Stimulated activated CD4-positive, alpha-beta T cell treated with anti-CD3 and anti-CD28 coated beads, Interleukin-1b, Interleukin-23, amount 100 ng/mL, for 4 hours (primary cell): ENCODE data around the gene TSEN54.

Source experiments
- DNase-seq, 2 donors: peaks; one replicate each; pipeline ENCODE4 v3.0.0-alpha.2; 2020; ENCODE audit warnings: low read depth in 2 of 2

Gene TSEN54

GRCh38 chr17:75488693-75489510 lies 27.4 kb upstream of the TSEN54 start:
- no peak for DNase-seq

GRCh38 chr17:75489511-75489955 lies 26.8 kb upstream of the TSEN54 start:
- DNase-seq, result no peak

- DNase-seq, result no peak
These were observed 26.1 kb upstream of the TSEN54 start for GRCh38 chr17:75490173-75490743.

DNA sequence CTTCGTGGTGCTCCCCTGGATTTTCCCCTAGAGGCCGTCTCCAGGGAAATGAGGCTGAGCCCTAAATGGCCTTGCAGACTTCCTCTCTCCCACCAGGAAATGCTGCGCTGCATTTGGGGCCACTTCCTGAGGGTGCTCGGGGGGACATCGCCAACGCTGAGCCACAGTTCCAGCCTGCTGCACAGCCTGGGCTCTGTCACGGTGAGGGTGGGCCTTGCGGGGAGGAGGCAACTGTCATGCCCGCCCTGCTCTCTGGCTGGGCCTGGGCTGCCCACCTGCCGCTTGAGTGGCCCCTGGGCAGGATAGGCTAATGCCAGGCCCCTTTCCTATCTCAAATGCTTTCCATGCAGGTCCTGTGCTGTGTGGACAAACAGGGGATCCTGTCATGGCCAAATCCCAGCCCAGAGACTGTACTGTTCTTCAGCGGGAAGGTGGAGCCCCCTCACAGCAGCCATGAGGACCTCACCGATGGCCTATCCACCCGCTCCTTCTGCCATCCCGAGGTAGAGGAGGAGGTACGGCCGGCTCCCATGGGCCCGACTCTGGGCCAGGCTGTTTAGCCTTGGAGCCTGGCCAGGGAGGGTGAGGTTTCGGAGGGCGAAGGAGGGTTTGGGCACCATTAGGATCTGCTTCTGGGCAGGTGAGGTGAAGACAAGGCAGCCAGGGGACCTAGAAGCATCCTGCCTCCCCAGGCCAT lies 25.2 kb upstream of the TSEN54 start:
- DNase-seq, result no peak

DNA sequence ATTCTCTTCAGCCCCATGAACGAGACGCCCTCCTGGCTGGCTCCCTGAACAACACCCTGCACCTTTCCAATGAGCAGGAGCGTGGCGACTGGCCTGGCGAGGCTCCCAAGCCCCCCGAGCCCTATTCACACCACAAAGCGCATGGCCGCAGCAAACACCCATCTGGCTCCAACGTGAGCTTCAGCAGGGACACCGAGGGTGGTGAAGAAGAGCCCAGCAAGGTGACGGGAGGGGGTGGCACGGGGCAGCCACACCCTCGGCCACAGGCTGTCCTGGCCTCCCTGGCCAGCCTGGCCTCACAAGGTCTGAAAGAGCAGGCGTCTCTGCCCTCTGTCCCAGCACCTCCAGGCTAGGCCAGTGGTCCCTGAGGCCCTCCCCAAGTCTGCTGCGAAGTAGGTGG lies 24.6 kb upstream of the TSEN54 start:
- no peak for DNase-seq

GRCh38 chr17:75492555-75493168 lies 23.7 kb upstream of the TSEN54 start:
- no peak for DNase-seq

DNA sequence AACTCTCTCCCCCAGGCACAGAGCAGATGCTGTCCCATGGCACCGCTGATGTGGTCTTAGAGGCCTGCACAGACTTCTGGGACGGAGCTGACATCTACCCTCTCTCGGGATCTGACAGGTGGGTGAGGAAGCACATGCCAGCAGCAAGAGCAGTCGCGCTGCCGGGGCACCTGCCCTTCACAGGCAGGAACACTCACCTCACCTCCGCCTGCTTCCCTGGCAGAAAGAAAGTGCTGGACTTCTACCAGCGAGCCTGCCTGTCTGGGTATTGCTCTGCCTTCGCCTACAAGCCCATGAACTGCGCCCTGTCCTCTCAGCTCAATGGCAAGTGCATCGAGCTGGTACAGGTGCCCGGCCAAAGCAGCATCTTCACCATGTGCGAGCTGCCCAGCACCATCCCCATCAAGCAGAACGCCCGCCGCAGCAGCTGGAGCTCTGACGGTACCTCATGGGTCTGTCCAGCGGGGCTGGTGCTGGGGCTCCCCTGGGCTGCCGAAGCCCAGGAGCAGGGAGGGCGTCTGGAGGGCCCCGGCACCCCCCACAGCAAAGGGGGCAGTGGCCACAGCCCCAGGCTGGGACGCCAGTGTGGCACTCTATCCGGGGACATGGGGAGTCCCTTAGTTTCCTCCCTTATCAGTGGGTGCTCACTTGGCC lies 22.7 kb upstream of the TSEN54 start:
- no peak for DNase-seq

DNA sequence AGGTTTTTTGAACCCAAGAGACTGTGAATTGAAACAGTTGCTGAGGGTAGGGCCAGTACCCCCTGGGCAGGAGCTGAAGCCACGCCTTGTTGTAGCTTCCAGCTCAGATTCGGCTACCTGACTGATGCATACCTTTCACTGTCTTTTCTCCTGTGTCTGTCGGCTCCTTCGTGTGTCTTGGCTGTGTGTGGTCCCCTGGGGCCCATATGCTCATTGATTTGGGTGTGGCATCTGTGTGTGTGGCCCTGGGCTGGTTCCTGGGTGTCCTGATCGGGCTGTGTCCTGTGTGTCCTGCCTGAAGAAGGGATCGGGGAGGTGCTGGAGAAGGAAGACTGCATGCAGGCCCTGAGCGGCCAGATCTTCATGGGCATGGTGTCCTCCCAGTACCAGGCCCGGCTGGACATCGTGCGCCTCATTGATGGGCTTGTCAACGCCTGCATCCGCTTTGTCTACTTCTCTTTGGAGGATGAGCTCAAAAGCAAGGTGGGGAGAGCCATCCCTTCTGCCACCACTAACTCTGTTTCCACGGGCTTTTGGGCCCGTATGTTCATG lies 21.9 kb upstream of the TSEN54 start:
- no peak for DNase-seq

GRCh38 chr17:75496005-75496404 lies 20.3 kb upstream of the TSEN54 start:
- no peak for DNase-seq

DNA sequence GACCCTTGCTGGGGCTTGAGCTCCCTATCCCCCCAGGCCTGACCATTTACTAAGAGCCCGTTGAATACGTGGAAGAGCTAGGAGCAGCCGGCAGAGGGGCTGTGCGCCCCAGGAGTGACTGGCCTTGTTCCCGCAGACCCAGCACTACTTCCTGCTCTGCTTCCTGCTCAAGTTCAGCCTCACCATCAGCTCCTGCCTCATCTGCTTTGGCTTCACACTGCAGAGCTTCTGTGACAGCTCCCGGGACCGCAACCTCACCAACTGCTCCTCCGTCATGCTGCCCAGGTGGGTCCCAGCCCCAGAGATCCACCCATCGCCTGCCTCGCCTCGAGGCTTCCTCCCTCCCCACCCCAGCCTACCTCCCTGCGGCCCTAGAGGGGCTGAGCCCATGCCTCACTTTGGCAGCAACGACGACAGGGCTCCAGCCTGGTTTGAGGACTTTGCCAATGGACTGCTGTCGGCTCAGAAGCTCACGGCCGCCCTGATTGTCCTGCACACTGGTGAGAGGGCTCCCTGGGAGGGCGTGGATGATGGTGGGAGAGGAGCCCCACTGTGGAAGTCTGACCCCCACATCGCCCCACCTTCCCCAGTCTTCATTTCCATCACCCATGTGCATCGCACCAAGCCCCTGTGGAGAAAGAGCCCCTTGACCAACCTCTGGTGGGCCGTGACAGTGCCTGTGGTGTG lies 18.1 kb upstream of the TSEN54 start:
- no peak for DNase-seq

DNA sequence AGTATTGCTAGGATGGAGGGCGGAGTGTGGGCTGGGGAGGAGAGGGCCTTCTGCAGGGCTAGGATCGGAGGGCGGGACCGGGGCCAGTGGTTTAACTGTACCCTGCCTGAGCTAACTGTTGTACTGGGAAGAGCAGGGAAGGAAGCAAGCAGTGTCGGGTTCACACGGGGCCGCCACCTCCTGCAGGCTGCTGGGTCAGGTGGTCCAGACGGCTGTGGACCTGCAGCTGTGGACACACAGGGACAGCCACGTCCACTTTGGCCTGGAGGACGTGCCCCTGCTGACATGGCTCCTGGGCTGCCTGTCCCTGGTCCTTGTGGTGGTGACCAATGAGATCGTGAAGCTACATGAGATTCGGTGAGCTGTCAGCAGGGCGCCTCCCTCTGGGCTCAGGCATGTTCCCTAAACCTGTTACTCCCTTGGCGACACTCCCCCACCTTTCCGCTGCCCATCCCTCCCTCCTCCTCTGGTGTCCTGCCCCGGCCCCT lies 17.6 kb upstream of the TSEN54 start:
- DNase-seq, result no peak

DNA sequence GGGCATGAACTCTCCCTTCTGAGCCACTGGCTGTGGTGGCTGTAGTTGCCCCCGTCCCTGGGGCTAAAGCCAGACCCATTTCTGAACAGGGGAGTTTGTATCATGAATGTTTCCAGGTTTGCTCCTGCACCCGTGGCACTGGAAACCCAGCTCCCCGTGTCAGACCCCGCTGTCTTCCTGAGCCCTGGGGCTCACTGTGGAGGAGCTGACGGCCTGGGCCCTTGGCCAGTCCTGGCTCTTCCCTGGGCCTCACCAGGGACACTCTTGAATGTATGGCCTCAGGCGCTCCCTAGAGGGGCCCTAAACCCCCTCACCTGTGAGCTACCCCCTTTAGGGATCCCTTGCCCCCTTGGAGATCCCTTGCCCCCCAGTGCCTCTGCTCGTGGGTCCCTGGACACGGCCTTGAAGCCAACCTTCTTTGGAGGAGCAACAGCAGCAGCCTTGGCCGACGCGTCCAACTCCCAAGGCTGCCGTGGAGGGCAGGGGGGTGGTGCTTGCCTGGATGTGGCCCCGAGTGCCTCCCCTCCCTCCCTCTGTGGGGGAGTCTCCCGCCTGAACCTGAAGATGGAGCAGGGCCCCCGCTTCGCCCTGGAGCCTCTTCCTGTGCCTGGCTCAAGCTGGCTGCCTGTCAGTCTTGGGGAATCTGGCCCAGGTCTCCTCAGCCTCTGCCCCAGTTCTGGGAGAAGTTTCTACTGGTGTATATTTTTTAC lies 16.9 kb upstream of the TSEN54 start:
- no peak for DNase-seq

DNA sequence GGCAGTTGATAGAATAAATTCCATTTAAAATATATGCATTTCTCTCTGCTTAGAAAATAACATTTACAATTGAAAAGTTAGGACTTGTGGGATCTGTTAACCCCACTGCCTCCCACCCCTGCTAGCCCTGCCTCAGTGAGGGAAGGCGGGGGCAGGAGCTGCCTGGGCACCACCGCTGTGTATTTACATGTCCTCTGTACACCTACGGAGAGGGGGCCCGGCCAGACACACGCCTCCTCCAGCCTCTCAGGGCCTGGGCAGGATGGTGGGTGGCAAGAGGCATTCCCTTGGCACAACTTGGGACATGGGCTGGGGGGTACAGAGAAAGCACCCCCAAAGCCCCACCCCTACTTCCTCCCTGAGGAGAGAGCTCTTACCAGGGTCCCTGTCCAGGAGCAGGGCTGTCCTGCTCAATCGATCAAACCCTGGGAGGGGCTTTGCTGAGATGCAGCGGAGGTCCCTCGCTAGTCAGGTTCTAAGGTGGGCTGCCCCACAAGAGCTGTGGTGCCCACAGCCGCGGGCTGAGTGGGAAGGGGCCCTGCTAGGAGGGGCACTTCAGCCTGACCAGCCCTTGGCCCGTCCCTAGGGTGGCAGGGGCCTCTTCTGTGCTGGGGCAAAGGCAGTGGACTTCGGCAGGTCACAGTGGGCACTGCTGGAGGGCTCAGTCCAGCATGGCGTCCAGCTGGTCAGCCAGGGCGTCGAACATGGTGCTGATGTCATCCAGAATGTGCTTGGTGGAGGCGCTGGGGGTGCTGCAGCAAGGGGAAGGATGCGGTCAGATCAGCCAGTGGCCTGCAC lies 15.7 kb upstream of the TSEN54 start:
- DNase-seq, result no peak

DNA sequence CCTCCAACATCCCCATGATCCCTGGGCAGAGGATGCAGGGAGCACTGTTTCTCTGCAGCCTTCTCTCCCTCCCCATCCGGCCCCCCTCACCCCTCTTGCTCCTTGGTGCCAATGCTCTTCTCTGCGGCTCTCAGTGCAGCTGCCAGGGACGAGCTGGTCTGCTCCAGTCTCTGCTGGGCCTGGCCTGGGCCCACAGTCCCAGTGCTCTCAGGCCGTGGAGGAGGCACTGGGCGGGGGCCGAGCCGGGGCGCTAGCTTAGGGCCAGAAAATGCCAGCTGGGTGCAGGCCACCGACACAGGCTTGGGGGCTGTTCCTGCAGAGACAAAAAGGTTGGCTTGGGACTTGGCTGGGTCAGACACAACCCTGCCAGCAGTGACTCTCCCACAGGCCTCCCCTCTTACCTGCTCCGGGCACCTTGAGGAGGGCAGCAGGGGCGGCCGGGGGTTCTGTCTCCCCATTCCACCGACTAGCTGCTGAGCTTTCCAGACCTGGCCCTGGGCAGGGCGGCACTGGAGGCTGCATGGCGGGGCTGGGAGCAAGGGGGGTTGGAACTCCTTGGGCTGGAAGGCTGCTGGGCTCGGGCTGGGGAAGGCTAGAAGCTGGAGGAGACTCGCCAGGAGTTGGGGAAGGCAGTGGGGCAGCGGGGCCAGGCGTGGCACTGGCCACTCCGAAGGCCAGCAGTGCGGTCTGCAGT lies 14.8 kb upstream of the TSEN54 start:
- no peak for DNase-seq

- no peak for DNase-seq
These were observed 14.1 kb upstream of the TSEN54 start for GRCh38 chr17:75502072-75502720.

GRCh38 chr17:75502721-75503329 lies 13.5 kb upstream of the TSEN54 start:
- no peak for DNase-seq

GRCh38 chr17:75503337-75503950 lies 12.9 kb upstream of the TSEN54 start:
- no peak for DNase-seq
